Astrocyte of the cerebellum (primary cell): ENCODE data around the gene UBE2E3.
A peak's percentile ranks its signal among the peaks of the same experiment; 100 is the strongest.

Experiments used
- DNase-seq: peaks from one replicate; pipeline ENCODE4 v3.0.0-alpha.2; 2011; ENCODE audit warnings: low read depth
- H3K4me3 ChIP-seq: 2 replicates; pipeline ENCODE4 v1.5.1; 2011; ENCODE audit warnings: mild to moderate bottlenecking, low read depth, low read length, moderate library complexity
- CTCF ChIP-seq: IDR thresholded peaks from 2 replicates; pipeline ENCODE4 v1.5.1; 2012; ENCODE audit warnings: low read length, low read depth, moderate library complexity, mild to moderate bottlenecking; ENCODE audit errors: missing control alignments
- in situ Hi-C: cut with HindIII; loops from 2 replicates; pipeline ENCODE4 v1.10.0; 2017; ENCODE audit warnings: low sequenced_read_pairs

Gene UBE2E3

DNA sequence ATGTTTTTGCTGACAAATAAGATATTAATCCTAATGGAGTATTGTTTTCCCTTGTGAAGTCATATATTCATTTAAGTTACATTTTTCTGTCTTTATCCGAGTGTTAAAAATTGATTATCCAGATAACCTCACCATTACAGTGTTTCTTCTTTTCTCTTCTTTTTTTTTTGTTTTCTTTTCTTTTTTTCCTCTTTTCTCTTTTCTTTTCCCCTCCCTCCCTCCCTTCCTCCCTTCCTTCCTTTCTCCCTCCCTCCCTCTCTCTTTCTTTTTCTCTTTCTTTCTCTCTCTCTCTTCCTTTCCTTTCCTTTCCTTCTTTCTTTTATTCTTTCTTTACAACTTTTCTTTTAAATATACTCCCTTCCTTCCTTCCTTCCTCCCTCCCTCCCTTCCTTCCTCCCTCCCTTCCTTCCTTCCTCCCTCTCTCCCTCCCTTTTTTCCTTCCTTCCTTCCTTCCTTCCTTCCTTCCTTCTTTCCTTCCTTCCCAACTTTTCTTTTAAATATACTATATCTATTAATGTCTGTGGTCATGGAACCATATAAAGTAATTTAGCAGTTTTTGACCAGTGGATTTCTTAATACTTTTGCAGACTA lies 40.9 kb downstream of the UBE2E3 start:
- TF ChIP-seq CTCF = no peak
- in situ Hi-C loops = no loop called here
- H3K4me3 ChIP-seq = no peak overlapping the region
- no peak for DNase-seq

GRCh38 chr2:181022652-181023051 lies 42.2 kb downstream of the UBE2E3 start:
- in situ Hi-C loops = no loop called here
- DNase-seq = no peak
- H3K4me3 ChIP-seq = no peak overlapping the region
- TF ChIP-seq CTCF = no peak

DNA sequence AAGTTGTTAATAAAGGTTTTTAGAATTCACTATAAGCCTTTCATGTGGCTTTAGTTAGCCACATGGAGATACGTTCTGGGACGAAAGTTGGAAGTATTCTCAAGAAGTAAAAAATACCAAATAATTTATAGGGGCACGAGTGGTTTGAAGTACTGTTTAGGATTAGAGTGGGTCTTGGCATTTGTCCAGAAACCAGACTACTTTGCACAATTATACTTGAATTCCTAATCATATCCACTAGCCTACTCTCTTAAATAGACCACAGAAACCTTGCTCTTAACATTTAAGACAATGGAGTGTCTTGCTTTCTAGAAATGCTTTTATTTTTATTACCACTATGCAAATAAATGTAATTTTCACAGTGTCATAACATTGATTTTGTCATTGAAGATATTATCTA lies 44.6 kb downstream of the UBE2E3 start:
- no peak overlapping the region for H3K4me3 ChIP-seq
- in situ Hi-C loops = no loop called here
- DNase-seq = peak; percentile 19
- TF ChIP-seq CTCF = no peak

GRCh38 chr2:181036445-181036844 lies 56.0 kb downstream of the UBE2E3 start:
- H3K4me3 ChIP-seq = no peak overlapping the region
- no peak for DNase-seq
- in situ Hi-C loops = no loop called here
- no peak for TF ChIP-seq CTCF

DNA sequence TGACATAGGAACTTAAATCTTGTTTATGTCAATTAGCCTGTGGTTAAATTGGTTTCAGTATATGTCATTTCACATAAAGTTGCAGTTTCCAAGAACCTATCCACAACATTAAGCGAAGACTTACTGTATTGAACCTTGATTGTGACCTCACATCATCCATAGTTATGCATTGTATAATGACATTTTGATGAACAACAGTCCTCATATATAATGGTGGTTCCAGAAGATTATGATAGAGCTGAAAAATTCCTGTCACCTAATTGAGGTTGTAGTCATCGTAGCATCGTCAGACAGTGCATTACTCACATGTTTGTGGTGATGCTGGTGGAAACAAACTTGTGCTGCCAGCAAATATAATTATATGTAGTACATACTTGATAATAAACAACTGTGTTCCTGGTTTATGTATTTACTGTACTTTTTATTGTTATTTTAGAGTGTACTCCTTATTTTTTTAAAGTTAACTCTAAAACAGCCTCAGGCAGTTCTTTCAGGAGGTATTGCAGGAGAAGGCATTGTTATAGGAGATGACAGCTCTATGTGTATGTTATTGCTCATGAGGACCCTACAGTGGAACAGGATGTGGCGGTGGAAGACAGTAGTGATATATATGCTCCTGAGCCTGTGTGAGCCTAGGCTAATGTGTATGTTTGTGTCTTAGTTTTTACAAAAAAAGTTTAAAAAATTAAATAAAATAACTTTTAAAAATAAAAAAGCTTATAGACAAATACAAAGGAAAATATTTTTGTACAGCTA lies 56.6 kb downstream of the UBE2E3 start:
- TF ChIP-seq CTCF = no peak
- no peak overlapping the region for H3K4me3 ChIP-seq
- in situ Hi-C loops = no loop called here
- DNase-seq = peak; percentile 49

GRCh38 chr2:181037922-181038321 lies 57.5 kb downstream of the UBE2E3 start:
- no peak for DNase-seq

More at GRCh38 chr2:181037922-181038321, 57.5 kb downstream of the UBE2E3 start:
- no peak for TF ChIP-seq CTCF
- in situ Hi-C loops = no loop called here
- no peak overlapping the region for H3K4me3 ChIP-seq
